ENCODE data around the gene SHISA5. TPM values are rescaled to one million over a fixed set of nuclear protein-coding genes. Genes with fewer than 3 reads are reported as not detected.

The SHISA5 gene
- total RNA-seq, 1 donor from 2014 or later = 188 TPM

DNA sequence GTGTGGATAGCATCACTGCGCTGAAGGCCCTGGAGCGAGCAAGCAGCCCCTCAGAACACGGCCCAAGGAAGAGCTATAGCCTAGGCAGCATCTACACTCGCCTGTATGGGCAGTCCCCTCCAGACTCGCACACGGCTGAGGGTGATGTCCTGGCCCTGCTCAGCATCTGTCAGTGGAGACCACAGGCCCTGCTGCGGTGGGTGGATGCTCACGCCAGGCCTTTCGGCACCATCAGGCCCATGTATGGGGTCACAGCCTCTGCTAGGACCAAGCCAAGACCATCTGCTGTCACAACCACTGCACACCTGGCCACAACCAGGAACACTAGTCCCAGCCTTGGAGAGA, 36.9 kb downstream of the SHISA5 start:
- Mint-ChIP-seq H3K36me3 (ENCODE audit: low read depth) (peaks cover 17% of the 10 kb centered on the region), H3K9me3 (ENCODE audit: low read depth) (no peaks in the 10 kb centered on the region), H3K4me3 (ENCODE audit: unreplicated experiment) (peak overlapping the region; percentile 77), H3K27me3 (ENCODE audit: low read depth) (no peaks in the 10 kb centered on the region), H3K27ac (ENCODE audit: unreplicated experiment) (peak overlapping the region; percentile 100), H3K4me1 (ENCODE audit: low read depth) (peaks cover 49% of the 10 kb centered on the region)
- TF ChIP-seq CTCF (IDR thresholded peaks at IDR 0.05) = no peak
- no peak for DNase-seq (ENCODE audit: low spot score)

DNA sequence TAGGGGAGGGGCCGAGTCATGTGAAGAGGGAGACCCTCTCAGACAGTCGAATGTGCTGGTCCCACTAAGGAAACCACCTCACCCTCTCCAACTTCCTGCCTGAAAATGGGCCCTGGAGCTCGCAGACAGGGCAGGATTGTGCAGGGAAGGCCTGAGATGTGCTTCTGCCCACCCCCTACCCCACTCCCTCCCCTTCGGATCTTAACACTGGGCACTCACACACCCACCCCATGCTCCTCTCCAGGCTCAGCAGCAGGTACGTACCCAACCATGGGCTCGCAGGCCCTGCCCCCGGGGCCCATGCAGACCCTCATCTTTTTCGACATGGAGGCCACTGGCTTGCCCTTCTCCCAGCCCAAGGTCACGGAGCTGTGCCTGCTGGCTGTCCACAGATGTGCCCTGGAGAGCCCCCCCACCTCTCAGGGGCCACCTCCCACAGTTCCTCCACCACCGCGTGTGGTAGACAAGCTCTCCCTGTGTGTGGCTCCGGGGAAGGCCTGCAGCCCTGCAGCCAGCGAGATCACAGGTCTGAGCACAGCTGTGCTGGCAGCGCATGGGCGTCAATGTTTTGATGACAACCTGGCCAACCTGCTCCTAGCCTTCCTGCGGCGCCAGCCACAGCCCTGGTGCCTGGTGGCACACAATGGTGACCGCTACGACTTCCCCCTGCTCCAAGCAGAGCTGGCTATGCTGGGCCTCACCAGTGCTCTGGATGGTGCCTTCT, 37.4 kb downstream of the SHISA5 start:
- no peak for DNase-seq (ENCODE audit: low spot score)
- Mint-ChIP-seq H3K36me3 (ENCODE audit: low read depth) (peaks cover 17% of the 10 kb centered on the region), H3K4me3 (ENCODE audit: unreplicated experiment) (peak overlapping the region; percentile 77), H3K27ac (ENCODE audit: unreplicated experiment) (peak overlapping the region; percentile 100), H3K4me1 (ENCODE audit: low read depth) (peaks cover 49% of the 10 kb centered on the region), H3K27me3 (ENCODE audit: low read depth) (no peaks in the 10 kb centered on the region), H3K9me3 (ENCODE audit: low read depth) (no peaks in the 10 kb centered on the region)
- TF ChIP-seq CTCF (IDR thresholded peaks at IDR 0.05) = no peak

DNA sequence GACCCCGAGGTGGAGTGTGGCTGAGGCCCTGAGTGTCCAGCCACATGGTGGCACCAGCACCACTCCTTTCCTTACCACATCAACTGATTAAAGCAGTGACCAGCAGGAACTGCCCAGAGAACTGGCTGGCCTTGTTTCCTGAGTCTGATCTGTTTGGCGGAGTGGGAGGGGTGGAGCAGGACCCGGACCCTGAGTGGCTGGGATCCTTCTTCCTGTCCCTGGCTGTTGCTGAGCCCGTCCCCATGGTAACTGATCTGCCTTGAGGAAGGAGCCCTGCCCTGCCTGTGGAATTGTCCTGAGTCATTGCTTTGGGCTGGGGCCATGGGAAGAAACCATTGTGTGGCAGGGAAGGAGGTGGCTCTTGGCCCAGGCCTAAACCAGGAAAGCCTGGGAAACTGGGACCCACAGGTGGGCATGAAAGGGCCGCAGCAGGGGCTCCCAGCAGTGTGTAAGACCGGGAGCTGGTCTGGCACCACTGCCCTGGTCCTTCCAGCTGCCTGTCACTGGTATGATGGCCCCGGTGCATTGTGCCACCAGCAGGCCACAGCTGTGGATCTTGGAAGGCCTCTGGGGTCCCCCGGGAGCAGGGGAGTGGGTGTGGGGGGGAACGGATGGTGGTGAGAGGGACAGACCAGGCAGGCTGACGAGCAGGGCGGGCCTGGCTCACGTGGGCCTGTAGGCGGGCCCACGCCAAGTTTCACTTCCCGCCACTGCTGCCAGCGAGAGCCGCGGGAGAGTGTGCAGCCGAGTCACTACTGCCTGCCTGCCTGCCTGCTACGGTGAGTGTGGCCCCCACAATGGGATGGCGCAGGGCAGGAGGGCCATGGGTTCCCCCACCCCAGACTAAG, 38.2 kb downstream of the SHISA5 start:
- Mint-ChIP-seq H3K4me1 (ENCODE audit: low read depth) (peaks cover 49% of the 10 kb centered on the region), H3K27me3 (ENCODE audit: low read depth) (no peaks in the 10 kb centered on the region), H3K4me3 (ENCODE audit: unreplicated experiment) (peak overlapping the region; percentile 77), H3K9me3 (ENCODE audit: low read depth) (no peaks in the 10 kb centered on the region), H3K36me3 (ENCODE audit: low read depth) (peaks cover 21% of the 10 kb centered on the region), H3K27ac (ENCODE audit: unreplicated experiment) (peak overlapping the region; percentile 100)
- peak; percentile 93 for TF ChIP-seq CTCF (IDR thresholded peaks at IDR 0.05)
- DNase-seq (ENCODE audit: low spot score) = no peak

DNA sequence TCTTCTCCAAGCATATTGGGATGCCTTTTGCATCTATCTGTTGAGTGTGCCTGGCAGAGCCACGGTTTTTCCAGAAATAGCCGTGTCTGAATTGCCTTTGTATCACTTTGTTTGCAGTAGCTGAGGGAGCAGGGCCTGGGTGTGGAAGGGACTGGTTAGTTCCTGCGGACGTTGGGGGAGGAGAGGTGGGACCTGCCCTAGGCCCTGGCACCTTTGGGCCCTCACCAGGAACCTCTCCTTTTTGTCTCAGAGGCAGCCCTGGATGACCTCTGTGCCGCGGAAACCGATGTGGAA, 38.8 kb downstream of the SHISA5 start:
- no peaks in the 10 kb centered on the region for H3K9me3 Mint-ChIP-seq (ENCODE audit: low read depth)
- peaks cover 49% of the 10 kb centered on the region for H3K4me1 Mint-ChIP-seq (ENCODE audit: low read depth)
- DNase-seq (ENCODE audit: low spot score) = no peak
- H3K4me3 Mint-ChIP-seq (ENCODE audit: unreplicated experiment) = peak overlapping the region; percentile 77
- H3K27me3 Mint-ChIP-seq (ENCODE audit: low read depth) = no peaks in the 10 kb centered on the region
- TF ChIP-seq CTCF (IDR thresholded peaks at IDR 0.05) = no peak
- peaks cover 27% of the 10 kb centered on the region for H3K36me3 Mint-ChIP-seq (ENCODE audit: low read depth)
- H3K27ac Mint-ChIP-seq (ENCODE audit: unreplicated experiment) = peak overlapping the region; percentile 100

GRCh38 chr3:48464713-48465221, 39.2 kb downstream of the SHISA5 start:
- H3K36me3 Mint-ChIP-seq (ENCODE audit: low read depth) = peaks cover 27% of the 10 kb centered on the region
- H3K4me3 Mint-ChIP-seq (ENCODE audit: unreplicated experiment) = no peak overlapping the region
- DNase-seq (ENCODE audit: low spot score) = no peak
- no peak for TF ChIP-seq CTCF (IDR thresholded peaks at IDR 0.05)
- peak overlapping the region; percentile 100 for H3K27ac Mint-ChIP-seq (ENCODE audit: unreplicated experiment)
- H3K4me1 Mint-ChIP-seq (ENCODE audit: low read depth) = peaks cover 45% of the 10 kb centered on the region
- no peaks in the 10 kb centered on the region for H3K9me3 Mint-ChIP-seq (ENCODE audit: low read depth)
- H3K27me3 Mint-ChIP-seq (ENCODE audit: low read depth) = no peaks in the 10 kb centered on the region

All from chondrocyte (in vitro differentiated cells).